Astrocyte of the hippocampus (primary cell): Measurements from ENCODE around the gene REEP6.
"Not testable (repeated sequence)": the region's sequence is repeated elsewhere in the genome, so short reads cannot be mapped to it uniquely, and the experiment has no call there.

Source experiments
- DNase-seq: peaks from one replicate; pipeline ENCODE4 v3.0.0; 2011; ENCODE audit warnings: low read depth, low spot score

Gene REEP6

DNA sequence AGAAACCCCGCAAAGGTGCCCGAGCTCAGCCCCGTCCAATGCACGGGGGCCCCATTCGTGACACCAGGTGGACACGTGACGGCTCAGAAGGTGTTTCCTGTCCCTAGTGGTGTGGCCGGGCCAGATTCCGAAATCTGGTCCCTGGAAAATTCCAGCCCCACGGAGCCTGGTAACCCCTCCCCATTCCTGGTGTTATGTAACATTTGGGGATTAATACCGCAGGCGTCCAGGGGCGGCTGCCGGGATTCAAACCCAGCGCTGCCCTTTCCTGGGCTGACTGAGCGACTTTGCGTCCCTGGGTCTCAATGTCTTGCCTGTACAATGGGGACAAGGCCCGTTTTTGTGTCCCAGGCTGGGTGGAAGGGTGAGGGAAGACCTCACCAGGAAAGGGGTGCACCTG is 31.9 kb downstream of the REEP6 start:
- no peak for DNase-seq

DNA sequence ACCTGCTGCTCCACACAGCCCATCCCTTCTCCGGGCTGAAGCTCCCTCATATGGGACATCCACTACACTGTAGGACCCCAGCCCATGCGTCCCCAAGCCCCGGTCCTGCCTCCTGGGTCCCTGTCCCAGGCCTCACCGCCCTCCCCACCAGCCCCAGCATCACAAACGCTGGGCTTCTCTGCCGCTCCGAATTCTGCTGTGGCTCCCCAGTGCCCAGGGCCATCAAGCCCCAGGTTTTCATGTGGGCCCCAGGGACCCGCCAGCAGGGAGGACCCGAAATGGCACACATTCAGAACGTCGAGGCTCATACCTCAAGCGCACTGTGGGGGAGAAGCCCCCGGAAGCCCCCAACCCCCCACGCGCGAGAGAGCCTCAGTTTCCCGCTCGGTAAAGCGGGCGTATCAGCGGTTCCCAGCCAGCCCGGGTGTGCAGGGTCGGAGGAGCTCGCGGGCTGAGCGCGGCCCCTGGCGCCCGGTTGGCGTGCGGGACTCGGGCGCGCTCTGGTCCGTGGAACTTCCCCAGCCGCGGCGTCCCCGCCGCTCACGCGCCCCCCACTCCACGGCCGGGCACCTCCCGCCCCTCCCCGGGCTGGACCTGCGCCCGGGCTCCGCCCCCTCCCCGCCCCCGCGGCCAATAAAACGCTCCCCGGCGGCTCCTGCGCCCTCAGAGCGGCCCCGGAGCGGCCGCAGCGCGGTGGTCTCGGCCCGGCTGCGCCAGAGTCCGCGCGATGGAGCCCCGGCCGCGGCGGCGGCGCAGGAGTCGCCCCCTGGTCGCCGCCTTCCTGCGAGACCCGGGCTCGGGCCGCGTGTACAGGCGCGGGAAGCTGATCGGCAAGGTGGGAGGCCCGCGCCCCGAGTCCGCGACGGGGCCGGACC is 32.7 kb downstream of the REEP6 start, which contains the start of gene PLK5:
Gene PLK5 (plus strand): TSS at position 666 of the 875 bp plus-strand sequence. CDS start 2,920 bp downstream, outside the sequence.
- DNase-seq = no peak

- DNase-seq = no peak
These were observed 33.4 kb downstream of the REEP6 start for GRCh38 chr19:1524287-1524971.

GRCh38 chr19:1524972-1525325 is 34.0 kb downstream of the REEP6 start:
- DNase-seq = no peak

- DNase-seq = no peak
These were observed 34.4 kb downstream of the REEP6 start for GRCh38 chr19:1525343-1525742.

GRCh38 chr19:1526066-1526778 is 35.2 kb downstream of the REEP6 start:
- no peak for DNase-seq

GRCh38 chr19:1526979-1527649 is 36.1 kb downstream of the REEP6 start:
- no peak for DNase-seq

DNA sequence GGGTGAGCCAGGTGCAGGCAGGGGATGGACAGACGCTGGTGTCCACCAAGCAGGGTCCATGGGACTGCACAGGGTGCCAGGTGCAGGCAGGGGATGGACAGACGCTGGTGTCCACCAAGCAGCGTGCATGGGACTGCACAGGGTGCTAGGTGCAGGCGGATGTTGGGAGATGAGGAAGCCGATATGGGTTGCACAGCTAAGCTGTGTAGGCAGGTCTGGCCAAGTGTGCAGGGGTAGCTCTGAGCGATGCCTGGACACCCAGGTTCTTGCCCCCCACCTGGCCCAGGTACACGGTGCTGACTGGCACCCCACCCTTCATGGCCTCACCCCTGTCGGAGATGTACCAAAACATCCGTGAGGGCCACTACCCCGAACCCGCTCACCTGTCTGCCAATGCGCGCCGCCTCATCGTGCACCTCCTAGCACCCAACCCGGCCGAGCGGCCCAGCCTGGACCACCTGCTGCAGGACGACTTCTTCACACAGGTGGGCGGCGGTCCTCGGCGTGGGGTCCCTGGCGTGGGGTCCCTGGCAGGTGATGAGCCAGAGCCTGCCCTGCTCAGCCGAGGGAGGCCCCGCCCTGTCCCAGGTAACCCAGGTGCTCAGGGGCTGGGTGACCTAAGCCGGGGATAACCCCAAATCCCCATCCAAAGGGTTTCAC is 36.8 kb downstream of the REEP6 start:
- no peak for DNase-seq

- no peak for DNase-seq
These were observed 37.8 kb downstream of the REEP6 start for GRCh38 chr19:1528596-1529429.

- no peak for DNase-seq
These were observed 38.4 kb downstream of the REEP6 start for GRCh38 chr19:1529430-1529816.

DNA sequence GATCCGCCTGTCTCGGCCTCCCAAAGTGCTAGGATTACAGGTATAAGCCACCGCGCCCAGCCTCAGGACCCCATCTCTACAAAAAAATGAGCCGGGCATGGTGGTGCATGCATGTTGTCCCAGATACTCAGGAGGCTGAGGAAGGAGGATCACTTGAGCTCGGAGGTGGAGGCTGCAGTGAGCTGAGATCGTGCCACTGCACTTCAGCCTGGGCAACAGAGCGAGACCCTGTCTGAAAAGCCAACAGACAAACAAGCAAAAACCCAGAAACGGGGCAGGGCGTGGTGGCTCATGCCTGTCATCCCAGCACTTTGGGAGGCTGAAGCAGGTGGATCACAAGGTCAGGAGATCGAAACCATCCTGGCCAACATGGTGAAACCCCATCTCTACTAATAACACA is 39.9 kb downstream of the REEP6 start:
- DNase-seq = not testable (repeated sequence)

DNA sequence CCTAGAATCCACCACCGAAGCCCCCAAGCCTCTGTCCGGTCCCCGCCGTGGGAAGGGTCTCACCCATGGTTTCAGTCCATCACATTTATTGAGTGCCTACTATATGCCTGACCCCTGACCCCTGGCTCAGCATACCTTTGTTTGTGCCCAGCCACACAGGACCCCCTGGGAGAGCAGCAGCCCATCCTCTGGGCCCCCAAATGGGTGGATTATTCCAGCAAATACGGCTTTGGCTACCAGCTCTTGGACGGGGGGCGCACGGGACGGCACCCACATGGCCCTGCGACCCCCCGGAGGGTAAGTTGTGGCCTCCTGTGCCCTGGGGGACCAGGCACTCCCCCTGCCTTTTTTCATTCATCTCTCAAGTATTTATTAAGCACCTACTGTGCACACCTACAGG is 40.6 kb downstream of the REEP6 start:
- DNase-seq = no peak

DNA sequence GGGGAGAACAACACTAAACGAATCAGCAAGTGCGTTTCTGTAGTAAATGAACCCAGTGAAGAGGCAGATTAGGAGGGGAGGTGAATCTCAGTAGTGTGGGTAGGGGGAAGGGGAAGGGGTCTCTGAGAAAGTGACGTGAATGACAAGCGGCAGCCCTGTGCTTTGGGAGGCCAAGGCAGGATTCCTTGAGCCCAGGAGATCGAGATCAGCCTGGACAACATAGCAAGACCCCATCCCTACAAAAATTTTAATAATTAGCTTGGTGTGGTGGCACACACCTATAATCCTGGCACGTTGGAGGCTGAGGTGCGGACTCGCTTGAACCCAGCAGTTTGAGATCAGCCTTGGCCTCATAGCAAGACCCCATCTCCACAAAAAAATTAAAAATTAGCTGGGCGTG is 41.0 kb downstream of the REEP6 start:
- DNase-seq = no peak

DNA sequence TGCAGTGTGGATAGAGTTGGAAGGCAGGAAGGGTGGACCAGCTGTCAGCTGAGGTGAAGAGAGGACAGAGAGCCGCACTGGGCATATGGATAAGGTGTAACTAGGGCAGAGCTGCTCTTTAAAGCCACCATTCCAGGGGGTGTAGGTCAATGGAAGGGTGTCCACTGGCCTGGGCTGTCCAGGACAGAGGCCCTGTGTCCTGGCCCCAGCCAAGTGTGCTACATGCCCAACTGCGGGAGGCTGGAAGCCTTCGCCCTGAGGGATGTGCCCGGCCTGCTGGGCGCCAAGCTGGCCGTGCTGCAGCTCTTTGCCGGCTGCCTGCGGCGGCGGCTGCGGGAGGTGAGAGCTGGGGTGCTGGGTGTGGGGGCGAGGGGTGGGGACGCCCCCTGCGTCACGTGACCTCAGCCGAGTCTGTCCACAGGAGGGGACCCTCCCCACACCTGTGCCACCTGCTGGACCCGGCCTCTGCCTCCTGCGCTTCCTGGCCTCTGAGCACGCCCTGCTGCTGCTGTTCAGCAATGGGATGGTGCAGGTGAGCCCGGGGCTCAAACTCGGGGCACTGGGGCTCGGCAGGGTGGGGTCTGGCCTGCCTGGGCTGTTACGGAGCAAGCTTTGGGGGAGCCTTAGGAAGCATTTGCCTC is 42.6 kb downstream of the REEP6 start:
- DNase-seq = no peak

DNA sequence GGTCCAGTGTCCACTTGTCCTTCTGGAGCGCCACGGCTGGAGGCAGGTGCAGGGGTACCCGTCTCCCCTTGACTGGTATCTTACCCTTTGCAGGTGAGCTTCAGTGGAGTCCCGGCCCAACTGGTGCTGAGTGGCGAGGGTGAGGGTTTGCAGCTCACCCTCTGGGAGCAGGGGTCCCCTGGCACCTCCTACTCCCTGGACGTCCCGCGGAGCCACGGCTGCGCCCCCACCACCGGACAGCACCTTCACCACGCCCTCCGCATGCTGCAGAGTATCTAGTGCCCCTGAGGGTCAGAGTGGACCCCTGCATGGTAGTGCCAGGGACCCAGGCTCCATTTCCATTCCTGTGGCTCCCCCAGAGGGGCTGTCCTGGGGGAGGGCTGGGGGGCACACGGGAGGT is 44.0 kb downstream of the REEP6 start:
- no peak for DNase-seq

DNA sequence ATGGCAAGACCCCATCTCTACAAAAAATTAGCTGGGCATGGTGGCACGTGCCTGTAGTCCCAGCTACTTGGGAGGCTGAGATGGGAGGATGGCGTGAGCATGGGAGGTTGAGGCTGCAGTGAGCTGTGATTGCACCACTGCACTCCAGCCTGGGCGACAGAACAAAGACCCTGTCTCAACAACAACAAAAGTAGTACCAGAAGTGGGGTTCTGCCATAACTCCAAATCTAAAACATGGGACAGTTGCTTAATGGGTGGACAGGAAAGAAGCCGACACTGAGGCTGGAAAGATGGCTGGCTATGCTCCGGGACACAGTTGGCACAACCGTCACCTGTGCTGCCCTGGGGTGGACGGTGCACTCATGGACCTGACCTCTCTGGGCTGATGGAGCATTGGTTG is 44.7 kb downstream of the REEP6 start:
- not testable (repeated sequence) for DNase-seq

- DNase-seq = no peak
These were observed 48.0 kb downstream of the REEP6 start for GRCh38 chr19:1538978-1539377.

- not testable (repeated sequence) for DNase-seq
These were observed 48.8 kb downstream of the REEP6 start for GRCh38 chr19:1539749-1540148.

DNA sequence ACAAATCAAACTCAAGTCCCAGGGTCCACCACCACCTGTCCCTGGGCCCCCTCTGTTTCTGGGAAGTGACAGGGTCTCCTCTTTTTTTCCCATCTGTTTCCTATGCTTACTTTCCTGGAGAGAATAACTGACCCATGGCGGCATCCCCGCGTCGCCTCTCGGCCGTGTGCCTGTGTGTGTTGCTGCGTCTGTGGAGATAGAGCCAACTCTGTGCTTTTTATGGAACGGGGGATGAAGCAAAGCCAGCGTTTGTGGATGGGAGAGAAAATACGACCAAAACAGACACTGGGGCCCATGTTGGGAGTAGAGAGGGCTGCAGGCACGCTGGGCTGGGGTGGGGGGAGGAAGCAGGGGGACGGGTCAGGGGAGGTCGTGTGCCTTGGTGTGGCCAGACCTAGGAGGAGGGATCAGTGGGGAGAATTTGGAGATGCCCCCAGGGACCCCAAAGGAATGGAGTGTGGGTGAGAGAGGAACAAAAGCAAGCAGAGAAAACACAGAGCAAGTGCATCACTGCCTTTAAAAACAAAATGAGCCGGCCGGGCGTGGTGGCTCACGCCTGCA is 49.5 kb downstream of the REEP6 start:
- DNase-seq = no peak
